Cardiac fibroblast (primary cell): ENCODE data around the gene SLC35F3.

Experiments used
- DNase-seq, 2 donors: peaks; one replicate each; pipeline versions ENCODE4 v3.0.0 to v3.0.0-alpha.2; 2010; ENCODE audit warnings: low read depth in 2 of 2
- H3K4me3 ChIP-seq, 2 donors: replicated peaks in 1 of 2; 1 replicate in 1 of 2; 2 replicates in 1 of 2; pipeline ENCODE4 v1.5.1; 2011; ENCODE audit warnings: low read depth in 2 of 2, low read length in 2 of 2, mild to moderate bottlenecking in 2 of 2, moderate library complexity in 1 of 2
- TF ChIP-seq, protein P1 (sequence below): IDR thresholded peaks from one replicate; pipeline ENCODE4 v1.5.1; 2011; ENCODE audit warnings: low read depth, mild to moderate bottlenecking, low read length, inconsistent platforms

The SLC35F3 gene

DNA sequence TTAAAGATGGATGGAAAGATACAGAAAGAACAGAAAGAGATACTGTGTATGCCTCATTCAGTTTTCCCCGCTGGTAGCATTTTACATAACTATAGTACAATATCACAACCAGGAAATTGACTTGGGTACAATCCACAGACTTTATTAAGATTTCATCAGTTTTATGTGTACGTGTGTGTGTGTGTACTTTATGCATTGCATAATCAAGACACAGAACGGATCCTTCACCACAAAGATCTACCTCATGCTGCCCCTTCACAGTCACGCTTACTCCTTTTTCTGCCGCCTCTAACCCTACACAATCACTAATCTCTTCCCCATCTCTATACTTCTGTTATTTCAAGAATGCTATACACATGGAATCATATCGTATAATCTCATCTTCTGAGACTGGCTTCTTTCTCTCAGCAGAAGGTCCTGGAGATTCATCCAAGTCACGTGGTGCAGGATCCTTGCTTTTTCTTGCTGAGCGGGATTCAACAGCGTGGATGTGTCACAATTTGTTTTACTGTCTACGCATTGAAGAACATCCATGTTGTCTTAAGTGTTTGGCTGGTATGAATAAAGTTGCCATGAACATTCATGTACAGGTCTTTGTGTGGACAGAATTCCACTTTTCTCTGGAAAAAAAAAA, 76.7 kb downstream of the SLC35F3 start:
- TF ChIP-seq, protein P1, sequence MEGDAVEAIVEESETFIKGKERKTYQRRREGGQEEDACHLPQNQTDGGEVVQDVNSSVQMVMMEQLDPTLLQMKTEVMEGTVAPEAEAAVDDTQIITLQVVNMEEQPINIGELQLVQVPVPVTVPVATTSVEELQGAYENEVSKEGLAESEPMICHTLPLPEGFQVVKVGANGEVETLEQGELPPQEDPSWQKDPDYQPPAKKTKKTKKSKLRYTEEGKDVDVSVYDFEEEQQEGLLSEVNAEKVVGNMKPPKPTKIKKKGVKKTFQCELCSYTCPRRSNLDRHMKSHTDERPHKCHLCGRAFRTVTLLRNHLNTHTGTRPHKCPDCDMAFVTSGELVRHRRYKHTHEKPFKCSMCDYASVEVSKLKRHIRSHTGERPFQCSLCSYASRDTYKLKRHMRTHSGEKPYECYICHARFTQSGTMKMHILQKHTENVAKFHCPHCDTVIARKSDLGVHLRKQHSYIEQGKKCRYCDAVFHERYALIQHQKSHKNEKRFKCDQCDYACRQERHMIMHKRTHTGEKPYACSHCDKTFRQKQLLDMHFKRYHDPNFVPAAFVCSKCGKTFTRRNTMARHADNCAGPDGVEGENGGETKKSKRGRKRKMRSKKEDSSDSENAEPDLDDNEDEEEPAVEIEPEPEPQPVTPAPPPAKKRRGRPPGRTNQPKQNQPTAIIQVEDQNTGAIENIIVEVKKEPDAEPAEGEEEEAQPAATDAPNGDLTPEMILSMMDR: no peak
- no peak for DNase-seq
- no peak overlapping the region for H3K4me3 ChIP-seq

DNA sequence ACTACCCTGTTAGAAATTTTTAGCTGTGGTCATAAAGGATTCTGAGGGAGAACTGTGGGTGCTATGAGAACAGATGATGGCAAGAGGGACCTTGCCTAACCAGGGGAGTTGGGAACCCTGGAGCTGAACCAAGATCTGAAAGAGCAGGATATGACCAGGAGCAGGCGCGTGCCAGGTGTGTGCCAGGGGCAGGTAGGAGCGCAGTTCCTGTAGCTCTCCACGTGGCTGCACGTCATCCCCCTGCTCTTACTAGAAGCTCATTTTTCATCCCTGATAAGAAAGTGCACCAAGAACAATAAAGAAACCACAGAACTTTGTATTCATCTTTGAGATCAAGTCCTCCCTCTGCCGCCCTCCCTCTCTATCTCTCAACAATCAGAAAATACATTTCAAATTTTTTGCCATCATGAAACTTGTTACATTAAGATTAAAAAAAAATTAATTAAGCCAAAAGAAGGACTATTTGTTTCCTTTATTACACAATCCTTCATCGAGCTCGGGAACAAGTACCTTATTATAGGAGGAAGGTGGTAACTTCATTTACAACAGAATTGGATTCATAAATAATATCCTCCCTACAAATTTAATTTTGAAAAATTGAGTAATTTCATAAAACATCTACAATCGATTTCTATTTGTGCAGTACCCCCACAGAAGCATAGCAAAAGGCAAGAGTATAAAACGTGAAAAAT, 78.5 kb downstream of the SLC35F3 start:
- H3K4me3 ChIP-seq: no peak overlapping the region
- DNase-seq: no peak
- TF ChIP-seq, protein P1: no peak

DNA sequence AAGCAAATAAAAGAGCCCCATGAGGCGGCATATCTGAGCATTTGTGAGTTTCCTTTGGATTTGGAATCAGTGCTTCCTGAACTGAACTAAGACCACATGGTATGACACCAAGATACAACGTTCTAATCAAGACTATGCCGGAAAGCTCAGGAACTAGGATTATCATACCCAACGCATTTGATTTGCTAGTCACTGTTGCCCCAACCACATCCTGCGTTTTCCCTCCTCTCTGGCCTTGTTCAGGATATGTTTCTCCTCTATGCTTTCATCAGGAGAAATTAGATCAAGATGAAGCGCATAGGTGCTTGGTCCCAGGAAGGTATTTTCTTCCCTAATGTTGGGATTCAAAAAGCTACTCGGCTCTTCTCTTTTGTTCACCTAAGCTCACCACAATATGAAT, 79.3 kb downstream of the SLC35F3 start:
- no peak for DNase-seq
- no peak overlapping the region for H3K4me3 ChIP-seq
- TF ChIP-seq, protein P1: no peak

DNA sequence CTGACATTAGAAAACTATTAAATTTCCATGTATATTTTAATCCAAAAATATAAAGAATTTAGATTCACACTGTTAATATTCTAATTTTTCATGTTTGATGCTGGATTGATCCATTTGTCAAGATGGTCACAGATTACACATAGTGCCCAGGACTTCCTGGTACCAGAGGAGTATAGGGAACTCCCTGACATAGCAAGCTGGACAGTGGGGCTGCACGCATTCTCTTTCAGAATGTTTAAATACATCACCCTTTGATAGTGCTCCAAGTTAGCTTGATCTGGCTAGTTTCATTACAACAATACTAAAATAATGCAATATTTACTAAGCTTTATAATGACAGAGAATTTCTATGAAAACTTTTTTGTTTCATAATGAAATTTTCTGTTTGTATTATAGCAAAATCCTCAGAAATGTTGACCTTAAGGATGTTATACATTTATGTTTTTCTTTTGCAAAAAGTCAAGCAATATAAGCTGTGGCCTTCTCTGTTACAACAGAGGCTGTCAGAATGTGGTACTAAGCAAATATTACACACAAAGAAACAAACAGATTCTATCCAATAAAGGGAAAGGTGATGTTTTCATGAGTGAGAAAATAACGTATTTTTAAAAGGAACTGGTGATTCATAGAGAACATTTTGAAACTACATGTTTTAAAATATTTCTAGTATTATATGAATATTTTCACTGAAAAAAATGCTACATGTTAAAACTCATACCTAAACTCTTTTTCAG, 84.7 kb downstream of the SLC35F3 start:
- TF ChIP-seq, protein P1: no peak
- no peak for DNase-seq
- H3K4me3 ChIP-seq: no peak overlapping the region

DNA sequence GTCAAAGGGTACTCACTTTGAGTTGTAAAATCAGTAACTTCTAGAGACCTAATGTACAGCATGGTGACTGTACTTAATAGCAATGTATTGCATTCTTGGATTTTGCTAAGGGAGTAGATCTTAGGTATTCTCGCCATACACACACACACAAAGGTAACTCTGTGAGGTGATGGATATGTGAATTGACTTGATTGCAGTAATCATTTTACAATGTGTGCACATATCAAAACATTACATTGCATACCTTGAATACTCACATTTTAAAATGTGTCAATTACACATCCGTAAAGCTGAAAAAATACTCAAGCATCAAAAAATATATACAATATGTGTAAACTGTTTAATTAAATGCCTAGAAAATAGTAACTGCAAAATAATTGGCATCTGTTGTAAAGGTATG, 86.0 kb downstream of the SLC35F3 start:
- DNase-seq: no peak
- TF ChIP-seq, protein P1: no peak

DNA sequence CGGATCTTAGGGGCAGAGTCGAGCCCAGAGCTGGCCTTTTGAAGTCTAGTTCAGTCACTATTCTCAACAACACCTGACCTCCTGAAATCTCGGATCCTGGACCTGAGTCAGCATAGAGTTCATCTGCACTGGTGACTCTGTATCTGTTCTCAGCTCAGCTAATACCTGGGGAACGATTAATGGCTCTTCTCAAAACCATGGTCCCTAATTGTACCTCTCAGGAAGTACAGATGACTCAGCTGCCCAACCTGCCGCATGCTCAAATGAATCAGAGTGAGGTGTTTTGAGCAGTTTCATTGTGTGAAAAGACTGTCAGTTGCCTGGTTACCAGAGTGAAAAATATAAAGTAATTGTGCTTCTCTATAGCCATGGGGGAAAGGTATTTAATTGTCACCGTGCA, 89.2 kb downstream of the SLC35F3 start:
- H3K4me3 ChIP-seq: no peak overlapping the region
- TF ChIP-seq, protein P1: no peak
- DNase-seq: no peak

More for the DNA sequence above, 86.0 kb downstream of the SLC35F3 start:
- H3K4me3 ChIP-seq: no peak overlapping the region
